Measurements from ENCODE around the gene LRRC36. TPM values are rescaled to one million over a fixed set of nuclear protein-coding genes. Genes with fewer than 3 reads are reported as not detected.

LRRC36 gene
- total RNA-seq, 1 experiment from 2014 or later = not detected

GRCh38 chr16:67407788-67408452, 81.3 kb downstream of the LRRC36 start:
- H3K9ac ChIP-seq (ENCODE audit: low read length) = no peak overlapping the region
- intact Hi-C loops (cut with micrococcal nuclease) = no loop called here
- H3K4me2 ChIP-seq (ENCODE audit: low read length) = no peak overlapping the region
- peaks cover 34% of the 10 kb centered on the region for H3K4me1 ChIP-seq (ENCODE audit: insufficient read depth, low read length)
- no peak for TF ChIP-seq EZH2phosphoT487 (IDR thresholded peaks at IDR 0.05; ENCODE audit: borderline replicate concordance, low read length)
- H3F3A ChIP-seq (ENCODE audit: low read length, unreplicated experiment) = no peaks in the 10 kb centered on the region
- ChIA-PET POLR2A (ENCODE audit: unreplicated experiment) (no interaction called here), CTCF (interaction anchor here (0.6 kb wide), 1 partner anchor 12 kb away, joined by 4 read pairs; no protein-coding TSS in a partner anchor)
- no peak overlapping the region for H3K4me3 ChIP-seq (ENCODE audit: low read length)
- ATAC-seq = no peak
- DNase-seq = no peak
- H2AFZ ChIP-seq (ENCODE audit: low read length) = no peak overlapping the region
- no peaks in the 10 kb centered on the region for H3K79me2 ChIP-seq (ENCODE audit: low read length)
- H3K9me3 ChIP-seq (ENCODE audit: low read length) = no peaks in the 10 kb centered on the region
- no peaks in the 10 kb centered on the region for H4K20me1 ChIP-seq (ENCODE audit: low read length)
- H3K27me3 ChIP-seq (ENCODE audit: low read length) = no peaks in the 10 kb centered on the region
- no peaks in the 10 kb centered on the region for H3K36me3 ChIP-seq (ENCODE audit: low read depth, low read length)
- H3K9me2 ChIP-seq (replicated peaks; ENCODE audit: low read length) = no peaks in the 10 kb centered on the region
- no TSS peak for BruUV-seq (replicated peaks)
- H3K27ac ChIP-seq (ENCODE audit: low read length) = no peak overlapping the region

- CTCF ChIA-PET = no interaction called here
- Histone ChIP-seq H3K9ac (ENCODE audit: low read length) (no peak overlapping the region), H2AFZ (ENCODE audit: low read length) (no peak overlapping the region), H3K79me2 (ENCODE audit: low read length) (no peaks in the 10 kb centered on the region), H3K4me2 (ENCODE audit: low read length) (no peak overlapping the region), H4K20me1 (ENCODE audit: low read length) (no peaks in the 10 kb centered on the region), H3K27me3 (ENCODE audit: low read length) (no peaks in the 10 kb centered on the region), H3K27ac (ENCODE audit: low read length) (no peak overlapping the region), H3K4me3 (ENCODE audit: low read length) (no peak overlapping the region), H3K4me1 (ENCODE audit: insufficient read depth, low read length) (peaks cover 24% of the 10 kb centered on the region), H3K9me3 (ENCODE audit: low read length) (no peaks in the 10 kb centered on the region), H3F3A (ENCODE audit: low read length, unreplicated experiment) (no peaks in the 10 kb centered on the region), H3K36me3 (ENCODE audit: low read depth, low read length) (no peaks in the 10 kb centered on the region), H3K9me2 (replicated peaks; ENCODE audit: low read length) (no peaks in the 10 kb centered on the region)
- no peak for ATAC-seq
- BruUV-seq (replicated peaks) = no TSS peak
- intact Hi-C loops (cut with micrococcal nuclease) = no loop called here
- TF ChIP-seq EZH2phosphoT487 (IDR thresholded peaks at IDR 0.05; ENCODE audit: borderline replicate concordance, low read length) = no peak
- no peak for TF ChIP-seq CTCF (conservative IDR thresholded peaks at IDR 0.05; ENCODE audit: low read depth, low read length)
- TF ChIP-seq EZH2 (IDR thresholded peaks at IDR 0.05; ENCODE audit: low read length, unreplicated experiment) = no peak
- DNase-seq = no peak
- POLR2A ChIA-PET (ENCODE audit: unreplicated experiment) = no interaction called here
Observed at GRCh38 chr16:67409631-67410030, 83.0 kb downstream of the LRRC36 start.

- POLR2A ChIA-PET (ENCODE audit: unreplicated experiment) = no interaction called here
- H3K9ac ChIP-seq (ENCODE audit: low read length) = no peak overlapping the region
- CTCF ChIA-PET = no interaction called here
- no peaks in the 10 kb centered on the region for H3K79me2 ChIP-seq (ENCODE audit: low read length)
- no peaks in the 10 kb centered on the region for H3F3A ChIP-seq (ENCODE audit: low read length, unreplicated experiment)
- DNase-seq (no peak), ATAC-seq (no peak)
- intact Hi-C loops (cut with micrococcal nuclease) = no loop called here
- H3K27ac ChIP-seq (ENCODE audit: low read length) = no peak overlapping the region
- peaks cover 13% of the 10 kb centered on the region for H3K4me1 ChIP-seq (ENCODE audit: insufficient read depth, low read length)
- H3K36me3 ChIP-seq (ENCODE audit: low read depth, low read length) = no peaks in the 10 kb centered on the region
- no peaks in the 10 kb centered on the region for H3K9me3 ChIP-seq (ENCODE audit: low read length)
- no TSS peak for BruUV-seq (replicated peaks)
- no peak overlapping the region for H3K4me3 ChIP-seq (ENCODE audit: low read length)
- H4K20me1 ChIP-seq (ENCODE audit: low read length) = no peaks in the 10 kb centered on the region
- H3K27me3 ChIP-seq (ENCODE audit: low read length) = no peaks in the 10 kb centered on the region
- H3K4me2 ChIP-seq (ENCODE audit: low read length) = no peak overlapping the region
- H2AFZ ChIP-seq (ENCODE audit: low read length) = no peak overlapping the region
- TF ChIP-seq EZH2phosphoT487 (IDR thresholded peaks at IDR 0.05; ENCODE audit: borderline replicate concordance, low read length) (no peak), EZH2 (IDR thresholded peaks at IDR 0.05; ENCODE audit: low read length, unreplicated experiment) (no peak), CTCF (conservative IDR thresholded peaks at IDR 0.05; ENCODE audit: low read depth, low read length) (no peak)
- no peaks in the 10 kb centered on the region for H3K9me2 ChIP-seq (replicated peaks; ENCODE audit: low read length)
Observed at GRCh38 chr16:67411339-67411738, 84.7 kb downstream of the LRRC36 start.

Measured in PC-3 (cell line).